NB4 (cell line): ENCODE data around the gene C1QTNF12.

Experiments
- DNase-seq: peaks from one replicate; pipeline ENCODE4 v3.0.0; 2010; ENCODE audit warnings: low read depth
- H3K4me3 ChIP-seq: one replicate; pipeline ENCODE4 v1.5.1; 2011; ENCODE audit warnings: mild to moderate bottlenecking, low read depth, low read length, moderate library complexity
- CTCF ChIP-seq: IDR thresholded peaks from one replicate; pipeline ENCODE4 v1.5.1; 2012; ENCODE audit warnings: low read depth, low read length
- MAX ChIP-seq: IDR thresholded peaks from 2 replicates; pipeline ENCODE4 v1.6.1; 2011; ENCODE audit warnings: low read depth, low read length
- MYC ChIP-seq: IDR thresholded peaks from 2 replicates; pipeline ENCODE4 v1.6.1; 2011; ENCODE audit warnings: low read depth, low read length
- POLR2A ChIP-seq: IDR thresholded peaks from 2 replicates; pipeline ENCODE4 v1.6.1; 2011; ENCODE audit warnings: mild to moderate bottlenecking; ENCODE audit not compliant: insufficient read length; ENCODE audit errors: extremely low read depth

Gene C1QTNF12

GRCh38 chr1:1286313-1287261, 40.1 kb upstream of the C1QTNF12 start:
- TF ChIP-seq MYC, result no peak
- TF ChIP-seq MAX, result no peak
- TF ChIP-seq POLR2A, result no peak
- TF ChIP-seq CTCF, result no peak
- DNase-seq, result no peak
- H3K4me3 ChIP-seq, result no peak overlapping the region

- TF ChIP-seq MAX (no peak), MYC (no peak), POLR2A (no peak)
- DNase-seq, result no peak
- H3K4me3 ChIP-seq, result no peak overlapping the region
Measured at GRCh38 chr1:1285611-1286311, 39.2 kb upstream of the C1QTNF12 start.

GRCh38 chr1:1285102-1285571, 38.6 kb upstream of the C1QTNF12 start:
- TF ChIP-seq MAX, result no peak
- no peak for TF ChIP-seq POLR2A
- TF ChIP-seq CTCF, result no peak
- no peak for TF ChIP-seq MYC
- no peak overlapping the region for H3K4me3 ChIP-seq
- no peak for DNase-seq

GRCh38 chr1:1284221-1285101, 37.9 kb upstream of the C1QTNF12 start:
- no peak for DNase-seq
- TF ChIP-seq MYC (no peak), POLR2A (no peak), MAX (no peak), CTCF (no peak)

GRCh38 chr1:1283821-1284220, 37.3 kb upstream of the C1QTNF12 start:
- no peak for DNase-seq
- no peak overlapping the region for H3K4me3 ChIP-seq
- TF ChIP-seq CTCF, result no peak
- TF ChIP-seq MYC, result no peak
- no peak for TF ChIP-seq MAX
- TF ChIP-seq POLR2A, result no peak

More at GRCh38 chr1:1284221-1285101, 37.9 kb upstream of the C1QTNF12 start:
- H3K4me3 ChIP-seq, result no peak overlapping the region
